SJCRH30 (cell line): ENCODE measurements around the gene SMOC1. TPM values are rescaled to one million over a fixed set of nuclear protein-coding genes. Genes with fewer than 3 reads are reported as not detected.

Experiments
- DNase-seq, 2 experiments: peaks; one replicate each; pipeline ENCODE4 v3.0.0-alpha.2; 2015 to 2020
- H3K27ac ChIP-seq: fragments of 250-450 bp; sonication (Bioruptor Pico); 2 replicates; pipeline ENCODE4 v1.5.1; 2020; ENCODE audit warnings: mild to moderate bottlenecking, moderate library complexity
- H3K27me3 ChIP-seq: fragments of 250-450 bp; sonication (Bioruptor Pico); 2 replicates; pipeline ENCODE4 v1.5.1; 2020; ENCODE audit warnings: mild to moderate bottlenecking, moderate library complexity
- H3K36me3 ChIP-seq: fragments of 250-450 bp; sonication (Bioruptor Pico); 2 replicates; pipeline ENCODE4 v1.5.1; 2020; ENCODE audit warnings: mild to moderate bottlenecking, moderate library complexity
- H3K4me1 ChIP-seq: fragments of 250-450 bp; sonication (Bioruptor Pico); 2 replicates; pipeline ENCODE4 v1.5.1; 2020; ENCODE audit warnings: mild to moderate bottlenecking, moderate library complexity
- H3K4me3 ChIP-seq: fragments of 250-450 bp; sonication (Bioruptor Pico); 2 replicates; pipeline ENCODE4 v1.5.1; 2020; ENCODE audit warnings: mild to moderate bottlenecking, moderate library complexity
- H3K9me3 ChIP-seq: fragments of 250-450 bp; sonication (Bioruptor Pico); replicated peaks from 2 replicates; pipeline ENCODE4 v1.5.1; 2020; ENCODE audit warnings: mild to moderate bottlenecking, moderate library complexity
- total RNA-seq: library from RNA; depleted of rRNA; stranded (reverse); fragments of >200 nt; shearing (Covaris generic); gene quantifications from 2 replicates; pipeline ENCODE4 v1.2.3, GENCODE V29; 2014

The SMOC1 gene
- total RNA-seq, 1 experiment from 2014 or later: 15.6 TPM

DNA sequence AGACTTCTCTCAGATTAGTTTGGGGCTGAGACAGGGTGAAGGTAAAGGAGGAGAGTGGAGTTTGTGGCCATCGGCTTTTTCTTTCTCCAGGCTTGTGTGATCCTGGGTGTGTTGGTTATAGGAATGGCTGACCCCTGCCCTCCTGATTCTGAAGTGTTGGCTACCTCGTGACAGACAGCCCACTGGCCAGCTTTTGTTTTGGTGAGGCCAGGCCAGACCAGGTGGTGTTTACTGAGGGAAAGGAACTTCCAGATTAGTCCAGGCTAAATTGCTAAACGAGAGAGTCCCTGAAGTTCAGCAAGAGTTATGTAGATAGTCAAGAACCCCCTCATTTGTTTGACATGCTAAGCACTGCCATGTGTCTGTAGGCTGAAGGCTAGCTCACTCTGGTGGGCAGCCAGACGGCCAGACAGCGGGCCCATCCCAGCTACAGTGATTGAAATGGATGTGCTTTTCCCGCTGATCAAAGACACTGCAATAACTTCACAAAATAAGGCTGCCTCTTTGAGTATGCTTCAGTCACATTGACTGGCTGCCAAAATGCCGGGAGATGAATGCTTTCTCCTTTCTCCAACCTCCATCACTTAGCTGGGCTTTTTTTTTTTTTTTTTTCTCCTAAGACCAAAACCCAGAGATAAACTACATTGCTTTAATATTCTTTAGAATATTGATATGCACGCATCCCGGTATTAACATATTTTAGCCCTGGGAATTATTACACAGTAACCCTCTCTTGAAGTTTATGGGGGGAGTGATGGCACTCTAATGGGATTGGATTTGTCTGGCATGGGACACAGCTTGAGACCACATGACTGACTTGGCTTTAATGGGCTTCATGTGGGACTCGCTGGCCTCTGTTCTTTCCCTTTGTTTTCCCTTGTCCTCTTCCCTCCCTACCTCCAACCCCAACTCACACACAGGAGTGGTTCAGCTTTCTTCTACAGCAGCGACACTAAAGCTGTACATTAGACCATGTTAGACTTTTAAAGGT, 76.9 kb downstream of the SMOC1 start:
- H3K4me3 ChIP-seq: no peak overlapping the region
- no peak overlapping the region for H3K27ac ChIP-seq
- H3K4me1 ChIP-seq: no peaks in the 10 kb centered on the region
- H3K36me3 ChIP-seq: no peaks in the 10 kb centered on the region
- no peaks in the 10 kb centered on the region; the same call in 1 of the 2 replicates for H3K9me3 ChIP-seq
- H3K27me3 ChIP-seq: no peaks in the 10 kb centered on the region
- no peak for DNase-seq

DNA sequence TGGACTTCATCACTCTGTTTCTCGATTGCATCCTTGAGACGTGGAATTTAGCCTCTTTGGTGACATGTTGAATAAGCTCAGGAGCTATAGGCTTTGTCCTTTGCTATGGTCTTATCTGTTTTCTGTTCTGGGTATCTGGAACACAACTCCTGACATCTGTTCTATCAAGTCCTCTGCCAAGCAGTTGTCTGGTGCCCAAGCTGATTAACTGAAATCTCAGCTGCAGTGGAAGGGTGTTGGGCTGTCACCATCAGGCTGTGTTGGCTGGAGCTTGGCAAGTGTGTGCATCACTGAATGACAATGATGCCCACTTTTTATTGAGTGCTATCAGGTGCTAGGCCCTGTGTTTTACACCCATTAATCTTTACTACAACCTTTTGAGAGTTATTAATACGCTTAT, 77.8 kb downstream of the SMOC1 start:
- no peaks in the 10 kb centered on the region for H3K4me1 ChIP-seq
- no peaks in the 10 kb centered on the region for H3K27me3 ChIP-seq
- H3K4me3 ChIP-seq: no peak overlapping the region
- H3K9me3 ChIP-seq: no peaks in the 10 kb centered on the region
- H3K36me3 ChIP-seq: no peaks in the 10 kb centered on the region
- no peak for DNase-seq
- no peak overlapping the region for H3K27ac ChIP-seq

DNA sequence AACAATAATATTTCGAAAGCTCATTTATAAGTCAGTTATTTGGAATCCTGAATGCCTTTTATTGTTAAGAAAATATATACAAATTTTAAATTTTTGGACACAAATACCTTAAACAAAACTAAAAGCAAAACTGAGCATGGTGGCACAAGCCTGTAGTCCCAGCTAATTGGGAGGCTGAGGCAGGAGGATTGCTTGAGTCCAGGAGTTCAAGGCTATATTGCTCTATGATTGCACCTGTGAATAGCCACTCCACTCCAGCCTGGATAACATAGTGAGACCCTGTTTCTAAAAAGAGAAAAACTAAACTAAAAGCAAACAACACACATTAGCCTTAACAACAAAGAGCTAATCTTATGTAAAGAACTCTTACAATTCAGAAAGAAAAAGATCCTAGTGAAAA, 78.8 kb downstream of the SMOC1 start:
- no peaks in the 10 kb centered on the region for H3K27me3 ChIP-seq
- H3K27ac ChIP-seq: no peak overlapping the region
- H3K4me3 ChIP-seq: no peak overlapping the region
- no peaks in the 10 kb centered on the region for H3K4me1 ChIP-seq
- H3K9me3 ChIP-seq: no peaks in the 10 kb centered on the region
- DNase-seq: no peak
- no peaks in the 10 kb centered on the region for H3K36me3 ChIP-seq

DNA sequence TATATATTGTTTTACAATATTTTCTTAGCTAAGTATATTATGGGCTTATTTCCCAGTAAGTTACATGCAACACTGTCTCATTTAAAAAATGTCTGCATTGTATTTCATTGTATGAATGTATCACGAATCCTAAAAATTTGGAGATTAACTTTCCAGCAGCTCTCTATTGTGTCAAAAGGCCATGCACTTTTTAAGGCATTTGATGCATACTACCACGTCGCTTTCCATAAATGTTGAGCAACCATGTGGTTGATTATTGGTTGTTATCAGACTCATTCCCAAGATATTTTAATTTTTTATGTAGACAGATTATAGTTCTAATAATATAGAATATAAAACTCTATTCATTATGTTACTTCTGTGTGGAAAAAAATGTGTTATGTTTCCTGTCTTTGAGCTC, 79.9 kb downstream of the SMOC1 start:
- H3K4me1 ChIP-seq: no peaks in the 10 kb centered on the region
- no peaks in the 10 kb centered on the region for H3K9me3 ChIP-seq
- H3K27ac ChIP-seq: no peak overlapping the region
- no peaks in the 10 kb centered on the region for H3K36me3 ChIP-seq
- H3K27me3 ChIP-seq: no peaks in the 10 kb centered on the region
- no peak overlapping the region for H3K4me3 ChIP-seq
- no peak for DNase-seq

DNA sequence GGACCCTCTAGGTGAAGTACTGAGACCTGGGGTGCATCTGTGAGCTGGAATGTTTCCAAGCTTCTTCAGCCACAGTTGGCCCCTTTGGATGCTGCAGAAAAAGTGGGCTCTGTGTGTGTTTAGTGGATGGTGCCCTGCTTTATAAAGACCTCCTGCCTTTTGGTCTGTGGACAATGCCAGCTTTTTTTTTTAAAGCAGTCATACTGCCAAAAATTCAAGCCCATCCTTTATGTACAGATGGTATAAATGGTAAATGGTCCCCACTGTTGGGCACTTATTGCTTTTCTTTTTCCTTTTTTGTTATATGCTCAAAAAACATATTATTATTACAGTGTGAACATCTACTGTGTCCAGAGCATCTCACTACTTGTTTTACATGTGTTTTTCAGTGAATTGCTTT, 81.1 kb downstream of the SMOC1 start:
- H3K4me1 ChIP-seq: no peaks in the 10 kb centered on the region
- no peak overlapping the region for H3K27ac ChIP-seq
- H3K4me3 ChIP-seq: no peak overlapping the region
- no peaks in the 10 kb centered on the region for H3K9me3 ChIP-seq
- DNase-seq: no peak
- H3K36me3 ChIP-seq: no peaks in the 10 kb centered on the region
- H3K27me3 ChIP-seq: no peaks in the 10 kb centered on the region

DNA sequence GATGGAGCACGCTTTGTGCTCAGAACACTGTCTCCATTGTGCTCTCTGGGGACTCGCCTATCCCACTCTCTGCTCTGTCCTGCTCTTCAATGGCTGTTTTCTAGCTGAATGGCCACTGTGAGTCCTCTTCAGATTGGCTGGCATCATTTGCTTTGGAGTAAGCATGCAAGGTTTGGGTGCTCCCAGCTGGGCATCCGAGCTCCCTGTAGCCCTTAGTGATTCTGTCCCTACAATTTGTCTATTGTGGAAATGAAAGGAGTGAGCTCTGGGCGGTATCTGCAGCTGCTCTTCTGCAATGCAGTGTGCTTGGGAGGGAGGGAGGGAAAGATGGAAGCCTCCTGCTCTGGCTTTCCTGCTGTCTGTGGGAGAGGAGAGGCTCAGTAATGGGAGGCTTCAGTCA, 84.8 kb downstream of the SMOC1 start:
- Histone ChIP-seq H3K36me3 (no peaks in the 10 kb centered on the region), H3K9me3 (no peaks in the 10 kb centered on the region), H3K4me3 (no peak overlapping the region), H3K27ac (no peak overlapping the region), H3K4me1 (no peaks in the 10 kb centered on the region), H3K27me3 (no peaks in the 10 kb centered on the region)
- no peak for DNase-seq

DNA sequence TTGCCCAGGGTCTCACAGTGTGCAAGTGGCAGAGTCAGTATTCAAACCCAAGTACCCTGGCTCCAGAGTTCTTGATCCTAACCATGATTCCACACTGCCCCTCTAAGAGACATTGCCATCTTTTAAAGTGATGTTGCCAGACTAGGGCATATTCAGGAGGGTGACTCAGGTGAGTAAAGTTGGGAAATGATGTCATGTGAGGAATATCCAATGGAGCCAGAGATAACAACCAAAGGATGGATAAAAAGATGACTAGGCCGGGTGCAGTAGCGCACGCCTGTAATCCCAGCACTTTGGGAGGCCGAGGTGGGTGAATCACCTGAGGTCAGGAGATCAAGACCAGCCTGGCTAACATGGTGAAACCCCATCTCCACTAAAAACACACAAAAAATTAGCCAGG, 85.6 kb downstream of the SMOC1 start:
- no peaks in the 10 kb centered on the region for H3K4me1 ChIP-seq
- H3K4me3 ChIP-seq: no peak overlapping the region
- H3K9me3 ChIP-seq: no peaks in the 10 kb centered on the region
- H3K27me3 ChIP-seq: no peaks in the 10 kb centered on the region
- DNase-seq: no peak
- no peak overlapping the region for H3K27ac ChIP-seq
- no peaks in the 10 kb centered on the region for H3K36me3 ChIP-seq

DNA sequence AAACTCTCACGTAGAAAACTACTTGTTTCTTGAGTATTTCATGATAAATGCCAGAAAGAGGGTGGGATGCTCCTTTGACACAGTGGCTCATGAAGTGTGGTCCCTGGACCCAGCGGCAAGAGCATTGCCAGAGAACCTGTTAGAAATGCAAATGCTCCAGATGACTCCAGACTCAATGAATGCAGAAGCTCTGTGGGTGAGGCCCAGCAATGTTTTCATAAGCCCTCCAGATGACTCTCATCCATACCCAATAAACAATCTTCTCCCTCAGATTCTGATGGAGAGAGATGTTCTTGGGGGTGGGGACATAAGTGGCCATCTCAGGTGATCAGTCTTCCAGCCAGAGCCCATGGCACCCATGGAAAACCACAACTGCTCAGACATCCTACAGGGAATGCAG, 88.9 kb downstream of the SMOC1 start:
- DNase-seq: no peak

DNA sequence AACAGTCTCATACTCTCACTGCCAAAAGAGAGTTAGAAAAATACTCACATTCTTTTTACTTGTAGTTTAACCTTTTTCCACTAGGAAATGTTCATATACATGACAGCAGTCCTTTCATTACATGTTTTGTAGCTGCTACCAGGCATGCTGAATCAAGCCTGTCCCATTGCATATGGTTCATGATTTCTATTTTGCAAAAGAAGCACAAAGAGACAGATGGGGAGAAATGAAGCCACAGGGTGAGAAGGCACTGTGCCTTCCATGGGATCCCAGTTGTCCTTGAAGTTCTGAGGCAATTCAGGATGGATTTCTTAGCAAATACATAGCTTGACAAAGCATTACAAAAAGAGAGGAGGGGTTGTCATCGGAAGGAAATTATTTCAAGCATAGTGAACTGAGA, 89.5 kb downstream of the SMOC1 start:
- H3K36me3 ChIP-seq: no peaks in the 10 kb centered on the region
- no peak overlapping the region for H3K4me3 ChIP-seq
- DNase-seq: no peak
- no peaks in the 10 kb centered on the region for H3K4me1 ChIP-seq
- H3K27me3 ChIP-seq: no peaks in the 10 kb centered on the region
- H3K9me3 ChIP-seq: no peaks in the 10 kb centered on the region
- no peak overlapping the region for H3K27ac ChIP-seq

More for the DNA sequence above, 88.9 kb downstream of the SMOC1 start:
- Histone ChIP-seq H3K4me1 (no peaks in the 10 kb centered on the region), H3K4me3 (no peak overlapping the region), H3K27ac (no peak overlapping the region), H3K27me3 (no peaks in the 10 kb centered on the region), H3K9me3 (no peaks in the 10 kb centered on the region), H3K36me3 (no peaks in the 10 kb centered on the region)

DNA sequence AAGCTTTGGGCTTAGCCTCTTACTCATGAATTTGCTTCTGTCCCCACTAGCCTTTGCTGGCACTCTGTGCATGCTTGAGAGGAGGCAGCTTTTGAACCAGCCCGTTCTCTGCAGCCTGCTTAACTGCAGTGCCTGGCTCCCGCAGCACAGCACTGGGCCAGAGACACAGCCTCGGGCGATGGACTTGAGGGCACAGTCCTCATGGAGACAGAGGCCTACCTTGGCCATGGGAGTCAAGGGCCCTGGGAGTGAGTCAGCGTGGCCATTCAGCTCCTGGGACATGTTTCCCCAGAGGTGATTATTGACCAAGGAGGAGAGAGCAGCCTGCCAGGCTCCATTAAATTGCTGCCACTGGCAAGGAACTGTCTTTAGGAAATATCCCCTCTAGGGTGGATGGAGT, 93.5 kb downstream of the SMOC1 start:
- H3K27me3 ChIP-seq: no peaks in the 10 kb centered on the region
- no peaks in the 10 kb centered on the region for H3K36me3 ChIP-seq
- no peak for DNase-seq
- H3K9me3 ChIP-seq: no peaks in the 10 kb centered on the region
- H3K4me1 ChIP-seq: no peaks in the 10 kb centered on the region
- H3K27ac ChIP-seq: no peak overlapping the region
- no peak overlapping the region for H3K4me3 ChIP-seq

DNA sequence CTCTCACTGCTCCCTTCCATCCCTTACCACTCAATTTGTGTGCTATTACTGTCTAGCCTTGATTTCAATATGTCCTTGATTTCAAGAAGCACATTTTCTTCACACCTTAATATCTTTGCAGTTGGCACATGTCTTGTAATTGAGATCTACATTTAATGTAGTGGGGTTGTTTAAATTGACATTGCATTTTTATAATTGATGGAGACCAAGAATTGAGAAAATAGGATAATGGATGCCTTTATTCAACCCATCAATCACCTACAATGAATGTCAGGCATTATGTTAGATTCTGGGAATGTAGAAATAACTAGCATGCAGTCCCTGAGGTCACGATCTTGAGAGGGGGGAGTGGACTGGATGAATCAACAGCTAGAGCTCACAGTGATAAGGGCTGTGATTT, 94.6 kb downstream of the SMOC1 start:
- Histone ChIP-seq H3K9me3 (no peaks in the 10 kb centered on the region), H3K27ac (no peak overlapping the region), H3K36me3 (no peaks in the 10 kb centered on the region), H3K4me3 (no peak overlapping the region), H3K27me3 (no peaks in the 10 kb centered on the region), H3K4me1 (no peaks in the 10 kb centered on the region)
- no peak for DNase-seq

DNA sequence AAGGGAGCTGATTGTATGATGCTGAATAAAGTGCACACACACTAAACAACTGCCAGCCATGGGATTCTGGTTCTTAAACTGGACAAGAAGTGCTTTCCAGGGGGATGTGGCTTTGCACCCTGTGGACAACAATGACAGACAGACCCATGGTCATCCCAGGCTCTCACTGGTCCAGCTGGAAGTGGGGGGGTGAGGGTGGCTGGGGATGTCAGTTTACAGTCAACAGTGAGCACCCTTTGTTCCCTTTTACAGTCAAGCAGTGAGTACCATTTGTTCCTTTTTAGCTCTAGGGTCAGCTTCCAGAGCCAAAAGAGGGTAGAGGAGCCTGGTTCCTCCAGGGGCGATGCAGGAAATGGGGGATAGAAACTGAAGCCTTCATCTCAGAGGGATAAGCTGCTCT, 100.7 kb downstream of the SMOC1 start:
- Histone ChIP-seq H3K36me3 (no peaks in the 10 kb centered on the region), H3K4me3 (no peak overlapping the region), H3K27me3 (no peaks in the 10 kb centered on the region), H3K4me1 (peaks cover 33% of the 10 kb centered on the region), H3K9me3 (no peaks in the 10 kb centered on the region), H3K27ac (peak overlapping the region; percentile 94)
- no peak for DNase-seq

DNA sequence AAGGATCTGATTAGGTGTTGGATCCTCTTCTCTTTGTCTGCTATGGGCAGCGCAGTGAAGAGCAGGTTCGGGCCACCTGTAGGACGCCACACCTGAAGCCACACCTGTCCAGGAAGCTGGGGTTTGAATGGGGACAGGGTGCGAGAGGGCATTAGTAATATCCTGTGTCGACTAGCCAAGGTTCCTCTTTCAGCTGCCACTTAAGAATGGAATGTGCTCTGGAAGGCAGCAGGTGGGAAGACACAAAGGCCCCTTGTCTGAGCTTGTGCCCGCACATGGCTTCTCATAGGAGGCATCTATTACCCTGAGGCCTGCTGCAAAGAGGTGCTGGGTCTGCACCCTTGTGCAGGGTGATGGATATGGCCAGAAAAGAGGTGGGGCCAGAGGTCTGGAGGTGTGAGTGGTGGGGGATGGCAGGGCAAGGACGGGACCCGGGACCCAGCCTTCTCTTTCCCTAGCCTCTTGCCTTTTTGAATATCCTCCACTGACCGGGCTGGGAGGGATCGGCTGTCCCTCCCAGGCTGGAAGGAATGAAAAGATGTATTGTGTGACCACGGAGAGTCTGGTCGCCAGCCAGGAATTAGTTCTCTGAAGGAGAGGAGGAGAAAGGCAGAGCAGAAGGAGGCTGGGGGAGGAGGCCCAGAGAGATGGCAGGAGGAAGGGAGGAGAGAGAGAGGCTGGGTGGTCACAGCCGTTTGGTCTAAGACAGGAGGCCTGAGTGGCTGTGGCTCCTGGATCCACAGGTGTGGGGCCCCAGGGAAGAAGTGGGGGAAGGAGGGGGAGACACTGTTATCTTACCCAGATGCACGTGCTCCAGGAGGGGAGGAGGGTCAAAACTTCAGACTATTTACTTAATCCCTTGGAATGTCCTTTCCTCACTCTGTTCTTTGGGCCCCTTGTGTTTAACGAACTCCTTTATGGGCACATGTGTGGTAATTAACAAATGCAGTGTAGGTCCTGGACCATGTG, 101.5 kb downstream of the SMOC1 start:
- H3K4me1 ChIP-seq: peaks cover 33% of the 10 kb centered on the region
- H3K9me3 ChIP-seq: no peaks in the 10 kb centered on the region
- peak overlapping the region; percentile 94 for H3K27ac ChIP-seq
- no peaks in the 10 kb centered on the region for H3K27me3 ChIP-seq
- no peak overlapping the region for H3K4me3 ChIP-seq
- peak; percentile 90 to 94 for DNase-seq
- no peaks in the 10 kb centered on the region for H3K36me3 ChIP-seq

DNA sequence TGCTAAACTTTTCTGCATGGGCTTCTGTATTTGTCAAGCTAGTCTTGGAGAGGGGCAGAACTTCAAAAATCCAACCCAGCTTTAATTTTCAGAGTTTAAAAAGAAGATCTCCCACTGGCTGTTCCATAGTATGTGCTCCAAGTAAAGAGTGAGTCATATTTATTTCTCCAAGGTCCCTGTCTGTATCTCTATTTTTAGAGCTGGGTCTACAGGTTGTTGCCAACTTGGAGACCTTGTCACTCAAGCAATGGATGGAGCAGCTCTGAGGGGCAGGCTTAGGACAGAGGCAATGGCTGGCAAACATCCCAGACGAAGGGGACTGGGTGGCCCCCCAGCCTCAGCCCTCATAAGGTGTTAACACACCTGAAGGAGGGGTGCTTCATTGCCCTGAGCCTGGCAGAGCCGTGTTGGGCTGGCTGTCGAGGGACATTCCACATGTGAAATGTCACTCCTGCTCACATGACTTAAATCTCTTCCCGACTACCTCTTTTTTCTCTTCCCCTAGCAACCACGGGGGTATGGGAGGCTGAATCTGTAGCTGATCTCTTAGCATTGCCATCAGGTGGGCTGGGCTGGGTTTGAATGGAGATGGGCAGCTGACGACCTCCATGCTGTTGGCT, 103.1 kb downstream of the SMOC1 start:
- Histone ChIP-seq H3K4me3 (no peak overlapping the region), H3K4me1 (peaks cover 33% of the 10 kb centered on the region), H3K36me3 (no peaks in the 10 kb centered on the region), H3K9me3 (no peaks in the 10 kb centered on the region), H3K27ac (no peak overlapping the region), H3K27me3 (no peaks in the 10 kb centered on the region)
- no peak for DNase-seq

DNA sequence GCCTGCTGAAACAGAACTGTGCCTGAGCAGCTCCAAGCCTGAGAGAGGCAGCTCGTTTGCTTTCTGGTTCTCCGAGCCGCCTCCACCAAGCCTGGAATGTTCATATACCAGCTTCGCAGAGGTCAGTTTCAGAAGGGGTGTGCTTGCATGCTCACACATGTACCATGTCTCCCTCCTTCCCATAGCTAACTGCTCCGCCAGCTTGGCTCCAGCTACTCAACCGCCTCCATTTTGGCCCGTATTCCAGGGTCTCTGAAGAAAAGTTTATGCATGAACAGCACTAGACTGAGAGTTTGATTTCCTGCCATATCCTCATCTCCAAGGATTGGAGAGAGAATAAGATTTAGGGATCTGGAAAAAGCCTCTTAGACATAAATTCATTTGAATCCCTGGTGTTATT, 103.7 kb downstream of the SMOC1 start:
- H3K36me3 ChIP-seq: no peaks in the 10 kb centered on the region

More for the DNA sequence above, 103.7 kb downstream of the SMOC1 start:
- H3K4me3 ChIP-seq: no peak overlapping the region
- no peak overlapping the region for H3K27ac ChIP-seq
- no peaks in the 10 kb centered on the region for H3K9me3 ChIP-seq
- H3K27me3 ChIP-seq: no peaks in the 10 kb centered on the region
- no peak for DNase-seq
- peaks cover 33% of the 10 kb centered on the region for H3K4me1 ChIP-seq
